ENCODE data around the gene IDNK. TPM values are rescaled to one million over a fixed set of nuclear protein-coding genes. Genes with fewer than 3 reads are reported as not detected.

The IDNK gene
- total RNA-seq, 1 donor from 2014 or later = 3.7 TPM

DNA sequence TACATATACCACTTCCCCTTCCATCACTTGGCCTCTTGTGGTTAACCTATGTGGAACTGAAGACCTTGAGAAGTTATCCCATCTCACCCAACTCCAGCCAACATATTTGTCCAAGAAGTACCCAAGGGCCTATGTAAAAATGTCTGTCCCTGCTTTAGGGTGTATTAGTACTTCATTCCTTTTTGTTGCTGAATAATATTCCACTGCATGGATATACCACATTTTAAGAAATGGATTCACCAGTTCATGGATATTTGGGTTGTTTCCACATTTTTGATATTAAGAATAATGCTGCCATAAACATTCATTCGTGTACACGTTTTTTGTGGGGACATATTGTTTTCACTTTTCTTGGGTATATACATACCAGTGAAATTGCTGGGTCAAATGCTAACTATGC lies 28.6 kb downstream of the IDNK start:
- TF ChIP-seq, protein P1, sequence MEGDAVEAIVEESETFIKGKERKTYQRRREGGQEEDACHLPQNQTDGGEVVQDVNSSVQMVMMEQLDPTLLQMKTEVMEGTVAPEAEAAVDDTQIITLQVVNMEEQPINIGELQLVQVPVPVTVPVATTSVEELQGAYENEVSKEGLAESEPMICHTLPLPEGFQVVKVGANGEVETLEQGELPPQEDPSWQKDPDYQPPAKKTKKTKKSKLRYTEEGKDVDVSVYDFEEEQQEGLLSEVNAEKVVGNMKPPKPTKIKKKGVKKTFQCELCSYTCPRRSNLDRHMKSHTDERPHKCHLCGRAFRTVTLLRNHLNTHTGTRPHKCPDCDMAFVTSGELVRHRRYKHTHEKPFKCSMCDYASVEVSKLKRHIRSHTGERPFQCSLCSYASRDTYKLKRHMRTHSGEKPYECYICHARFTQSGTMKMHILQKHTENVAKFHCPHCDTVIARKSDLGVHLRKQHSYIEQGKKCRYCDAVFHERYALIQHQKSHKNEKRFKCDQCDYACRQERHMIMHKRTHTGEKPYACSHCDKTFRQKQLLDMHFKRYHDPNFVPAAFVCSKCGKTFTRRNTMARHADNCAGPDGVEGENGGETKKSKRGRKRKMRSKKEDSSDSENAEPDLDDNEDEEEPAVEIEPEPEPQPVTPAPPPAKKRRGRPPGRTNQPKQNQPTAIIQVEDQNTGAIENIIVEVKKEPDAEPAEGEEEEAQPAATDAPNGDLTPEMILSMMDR (IDR thresholded peaks at IDR 0.05; ENCODE audit: insufficient read depth, low read length, severe bottlenecking) = no peak
- no peak for FAIRE-seq
- peaks cover 3% of the 10 kb centered on the region for H3K36me3 ChIP-seq (ENCODE audit: control insufficient read depth, insufficient read depth, low read length)

DNA sequence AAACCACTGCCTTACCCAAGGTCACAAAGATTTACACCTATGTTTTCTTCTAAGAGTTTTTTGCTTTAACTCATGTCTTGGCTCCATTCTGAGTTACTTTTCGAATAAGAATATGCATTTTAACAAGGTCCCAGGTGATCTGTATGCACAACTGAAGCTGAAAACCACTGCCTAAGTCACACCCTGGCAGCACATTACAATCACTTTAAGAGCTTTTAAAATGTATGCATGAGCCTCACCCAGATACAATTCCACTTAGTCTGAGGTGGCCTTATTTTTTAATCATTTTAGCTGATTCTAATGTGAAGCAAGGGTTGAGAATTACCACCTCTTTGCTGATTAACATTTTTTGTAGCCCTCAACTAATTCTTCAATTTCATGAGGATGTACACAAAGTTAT lies 29.5 kb downstream of the IDNK start:
- Histone ChIP-seq H3K36me3 (ENCODE audit: control insufficient read depth, insufficient read depth, low read length) (peaks cover 8% of the 10 kb centered on the region), H3K4me3 (ENCODE audit: low read depth, low read length) (no peak overlapping the region), H3K27me3 (ENCODE audit: control insufficient read depth, insufficient read depth, low read length) (no peaks in the 10 kb centered on the region)
- no peak for DNase-seq (ENCODE audit: low read depth)
- TF ChIP-seq, protein P1 (IDR thresholded peaks at IDR 0.05; ENCODE audit: insufficient read depth, low read length, severe bottlenecking) = no peak
- FAIRE-seq = no peak

More for the DNA sequence above, 28.6 kb downstream of the IDNK start:
- H3K4me3 ChIP-seq (ENCODE audit: low read depth, low read length) = no peak overlapping the region
- DNase-seq (ENCODE audit: low read depth) = no peak
- no peaks in the 10 kb centered on the region for H3K27me3 ChIP-seq (ENCODE audit: control insufficient read depth, insufficient read depth, low read length)

DNA sequence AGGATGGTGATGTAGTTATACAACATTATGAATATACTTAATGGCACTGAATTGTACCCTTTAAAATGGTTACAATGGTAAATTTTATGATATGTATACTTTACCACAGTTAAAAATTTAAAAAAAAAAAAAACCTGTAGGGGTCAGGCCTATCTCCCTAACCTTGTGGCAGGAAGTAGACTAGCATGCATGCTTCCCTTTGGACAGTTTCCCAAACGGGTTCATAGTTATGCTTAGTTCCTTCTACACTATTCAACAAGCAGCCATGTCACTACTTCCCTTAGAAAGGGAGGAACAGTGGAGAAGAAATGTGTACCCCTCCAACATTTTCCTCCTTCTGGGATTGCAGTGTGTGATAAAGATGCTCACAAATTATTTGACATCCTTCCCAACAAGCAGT lies 32.5 kb downstream of the IDNK start:
- Histone ChIP-seq H3K36me3 (ENCODE audit: control insufficient read depth, insufficient read depth, low read length) (peaks cover 10% of the 10 kb centered on the region), H3K27me3 (ENCODE audit: control insufficient read depth, insufficient read depth, low read length) (no peaks in the 10 kb centered on the region), H3K4me3 (ENCODE audit: low read depth, low read length) (no peak overlapping the region)
- DNase-seq (ENCODE audit: low read depth) (no peak), FAIRE-seq (no peak)
- TF ChIP-seq, protein P1 (IDR thresholded peaks at IDR 0.05; ENCODE audit: insufficient read depth, low read length, severe bottlenecking) = no peak

DNA sequence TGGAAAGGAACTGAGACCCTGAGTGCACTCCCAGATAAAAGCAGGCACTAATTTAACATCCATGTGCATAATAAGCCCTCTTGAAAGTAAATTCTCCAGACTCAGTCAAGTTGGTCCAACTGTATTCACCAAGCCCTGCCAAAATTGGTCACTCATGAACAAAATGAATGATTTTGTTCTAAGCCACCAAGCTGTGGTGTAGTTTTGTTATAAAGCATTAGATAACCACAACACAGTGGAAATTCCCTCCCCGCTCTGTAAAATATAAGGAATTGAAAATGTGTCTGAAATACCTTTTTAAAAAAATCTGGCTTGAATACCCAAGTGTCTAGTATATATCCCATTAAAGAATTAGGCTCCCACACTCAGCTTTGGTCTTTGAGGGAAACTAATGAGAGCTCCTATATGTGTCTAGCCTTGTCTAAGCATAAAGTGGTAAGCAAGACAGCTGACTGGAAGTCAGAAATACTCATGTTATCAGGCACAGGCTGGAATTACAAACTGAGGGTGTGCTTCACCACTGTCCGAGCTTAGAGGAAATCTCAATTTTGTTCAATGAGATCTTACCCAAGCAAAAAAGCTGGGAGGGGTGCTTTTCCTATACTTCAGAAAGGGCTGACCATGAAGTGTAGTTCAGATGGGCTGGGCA lies 33.2 kb downstream of the IDNK start:
- H3K4me3 ChIP-seq (ENCODE audit: low read depth, low read length) = no peak overlapping the region
- FAIRE-seq (peak; percentile 18), DNase-seq (ENCODE audit: low read depth) (no peak)
- TF ChIP-seq, protein P1 (IDR thresholded peaks at IDR 0.05; ENCODE audit: insufficient read depth, low read length, severe bottlenecking) = no peak
- H3K27me3 ChIP-seq (ENCODE audit: control insufficient read depth, insufficient read depth, low read length) = no peaks in the 10 kb centered on the region
- H3K36me3 ChIP-seq (ENCODE audit: control insufficient read depth, insufficient read depth, low read length) = peaks cover 7% of the 10 kb centered on the region

DNA sequence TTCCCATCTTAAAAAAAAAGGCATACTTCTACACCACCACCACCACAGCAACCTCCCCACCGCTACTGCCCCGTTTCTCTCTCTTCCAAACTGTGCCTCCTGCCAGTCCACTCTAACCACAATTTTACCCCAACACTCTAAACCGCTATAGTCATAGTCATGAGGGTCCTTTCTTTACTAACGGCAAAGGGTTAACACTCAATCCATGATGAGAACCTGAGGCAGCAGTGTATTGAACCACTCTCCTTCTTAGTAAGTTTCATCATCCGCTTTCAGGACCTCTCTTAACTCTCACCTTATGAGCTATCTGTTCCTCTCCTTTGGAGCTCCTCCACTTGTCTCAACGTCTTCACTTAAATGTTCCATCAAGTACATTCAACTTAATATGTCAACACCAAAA lies 34.0 kb downstream of the IDNK start:
- FAIRE-seq = peak; percentile 77
- Histone ChIP-seq H3K4me3 (ENCODE audit: low read depth, low read length) (no peak overlapping the region), H3K36me3 (ENCODE audit: control insufficient read depth, insufficient read depth, low read length) (peaks cover 9% of the 10 kb centered on the region), H3K27me3 (ENCODE audit: control insufficient read depth, insufficient read depth, low read length) (no peaks in the 10 kb centered on the region)
- TF ChIP-seq, protein P1 (IDR thresholded peaks at IDR 0.05; ENCODE audit: insufficient read depth, low read length, severe bottlenecking) = no peak
- no peak for DNase-seq (ENCODE audit: low read depth)

DNA sequence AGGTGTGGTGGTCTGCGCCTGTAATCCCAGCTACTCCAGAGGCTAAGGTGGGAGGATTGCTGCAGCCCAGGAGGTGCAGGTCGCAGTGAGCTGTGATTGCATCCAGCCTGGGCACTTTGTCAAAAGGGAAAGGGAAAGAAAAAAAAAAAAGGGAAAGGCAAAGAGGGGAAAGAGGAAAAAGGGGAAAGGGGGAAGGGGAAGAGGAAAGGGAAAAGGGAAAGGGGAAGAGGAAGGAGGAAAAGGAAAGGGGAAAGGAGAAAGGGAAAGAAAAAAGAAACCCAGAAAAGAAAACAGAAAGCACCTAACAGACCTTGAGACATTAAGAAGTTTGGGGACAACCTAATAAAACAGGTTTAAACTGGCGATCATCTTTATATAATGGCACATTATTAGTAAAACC lies 40.0 kb downstream of the IDNK start:
- FAIRE-seq (no peak), DNase-seq (ENCODE audit: low read depth) (no peak)
- H3K4me3 ChIP-seq (ENCODE audit: low read depth, low read length) = no peak overlapping the region
- H3K36me3 ChIP-seq (ENCODE audit: control insufficient read depth, insufficient read depth, low read length) = peaks cover 6% of the 10 kb centered on the region
- H3K27me3 ChIP-seq (ENCODE audit: control insufficient read depth, insufficient read depth, low read length) = no peaks in the 10 kb centered on the region
- TF ChIP-seq, protein P1 (IDR thresholded peaks at IDR 0.05; ENCODE audit: insufficient read depth, low read length, severe bottlenecking) = no peak

Measured in bronchial epithelial cell (primary cell).